ENCODE data around the gene MT1H. TPM values are rescaled to one million over a fixed set of nuclear protein-coding genes. Genes with fewer than 3 reads are reported as not detected.

Gene MT1H
- total and polyA plus RNA-seq, 4 donors = 4.4 to 1,775 (median 938) TPM

- Histone ChIP-seq H3K27ac (ENCODE audit: low read depth in 1 of 2, low read length in 2 of 2) (no peak overlapping the region), H3K27me3 (ENCODE audit: control insufficient read depth in 4 of 4, insufficient read depth in 4 of 4, low read length in 3 of 4) (no peaks in the 10 kb centered on the region), H3K9me3 (ENCODE audit: control insufficient read depth in 4 of 4, low read length in 3 of 4) (no peaks in the 10 kb centered on the region), H3K4me3 (ENCODE audit: low read depth in 1 of 3, low read length in 3 of 3) (no peak overlapping the region), H3K9ac (ENCODE audit: low read depth in 1 of 2, low read length in 2 of 2) (no peak overlapping the region), H3K4me1 (ENCODE audit: control insufficient read depth in 4 of 4, insufficient read depth in 4 of 4, low read length in 3 of 4) (no peaks in the 10 kb centered on the region), H3K36me3 (ENCODE audit: control insufficient read depth in 4 of 4, insufficient read depth in 3 of 4, low read depth in 1 of 4, low read length in 3 of 4) (no peaks in the 10 kb centered on the region)
- TF ChIP-seq ATF3 (IDR thresholded peaks at IDR 0.05) = no peak
- TF ChIP-seq FOXA2 (IDR thresholded peaks at IDR 0.05) = no peak
- TF ChIP-seq ZBTB33 (IDR thresholded peaks at IDR 0.05) = no peak
- TF ChIP-seq EGR1 (IDR thresholded peaks at IDR 0.05; ENCODE audit: low read depth in 2 of 2) = no peak
- no peak for TF ChIP-seq MAX (IDR thresholded peaks at IDR 0.05)
- 91% methylated on average over 2 of the region's 2 CpGs for WGBS
- DNase-seq (ENCODE audit: low spot score) = no peak
Measured at GRCh38 chr16:56711862-56712261, 42.2 kb downstream of the MT1H start.

GRCh38 chr16:56713794-56714193 is 44.2 kb downstream of the MT1H start:
- DNase-seq (ENCODE audit: low spot score) = no peak
- TF ChIP-seq JUND (IDR thresholded peaks at IDR 0.05) (no peak), TAF1 (conservative IDR thresholded peaks at IDR 0.05) (no peak), NR2F2 (IDR thresholded peaks at IDR 0.05) (no peak), FOXA2 (IDR thresholded peaks at IDR 0.05) (no peak)
- no peaks in the 10 kb centered on the region for H3K27me3 ChIP-seq (ENCODE audit: control insufficient read depth in 4 of 4, insufficient read depth in 4 of 4, low read length in 3 of 4)
- H3K4me3 ChIP-seq (ENCODE audit: low read depth in 1 of 3, low read length in 3 of 3) = no peak overlapping the region
- no peaks in the 10 kb centered on the region for H3K4me1 ChIP-seq (ENCODE audit: control insufficient read depth in 4 of 4, insufficient read depth in 4 of 4, low read length in 3 of 4)
- 95% methylated on average over 2 of the region's 2 CpGs for WGBS
- no peak overlapping the region for H3K27ac ChIP-seq (ENCODE audit: low read depth in 1 of 2, low read length in 2 of 2)
- H3K36me3 ChIP-seq (ENCODE audit: control insufficient read depth in 4 of 4, insufficient read depth in 3 of 4, low read depth in 1 of 4, low read length in 3 of 4) = no peaks in the 10 kb centered on the region
- H3K9ac ChIP-seq (ENCODE audit: low read depth in 1 of 2, low read length in 2 of 2) = no peak overlapping the region
- no peaks in the 10 kb centered on the region for H3K9me3 ChIP-seq (ENCODE audit: control insufficient read depth in 4 of 4, low read length in 3 of 4)

- Histone ChIP-seq H3K36me3 (ENCODE audit: control insufficient read depth in 4 of 4, insufficient read depth in 3 of 4, low read depth in 1 of 4, low read length in 3 of 4) (no peaks in the 10 kb centered on the region), H3K4me3 (ENCODE audit: low read depth in 1 of 3, low read length in 3 of 3) (no peak overlapping the region), H3K27me3 (ENCODE audit: control insufficient read depth in 4 of 4, insufficient read depth in 4 of 4, low read length in 3 of 4) (no peaks in the 10 kb centered on the region), H3K4me1 (ENCODE audit: control insufficient read depth in 4 of 4, insufficient read depth in 4 of 4, low read length in 3 of 4) (no peaks in the 10 kb centered on the region), H3K27ac (ENCODE audit: low read depth in 1 of 2, low read length in 2 of 2) (no peak overlapping the region), H3K9ac (ENCODE audit: low read depth in 1 of 2, low read length in 2 of 2) (no peak overlapping the region), H3K9me3 (ENCODE audit: control insufficient read depth in 4 of 4, low read length in 3 of 4) (no peaks in the 10 kb centered on the region)
- DNase-seq (ENCODE audit: low spot score) = no peak
- TF ChIP-seq HNF4G (IDR thresholded peaks at IDR 0.05) (no peak), TAF1 (conservative IDR thresholded peaks at IDR 0.05) (no peak), ZBTB33 (IDR thresholded peaks at IDR 0.05) (no peak), ATF3 (IDR thresholded peaks at IDR 0.05) (no peak), JUND (IDR thresholded peaks at IDR 0.05) (no peak), YY1 (IDR thresholded peaks at IDR 0.05) (no peak), FOXA2 (IDR thresholded peaks at IDR 0.05) (no peak), GABPA (IDR thresholded peaks at IDR 0.05 in 1 of 2, conservative IDR thresholded peaks at IDR 0.05 in 1 of 2) (no peak), MAX (IDR thresholded peaks at IDR 0.05) (no peak), RAD21 (IDR thresholded peaks at IDR 0.05) (no peak), EGR1 (IDR thresholded peaks at IDR 0.05; ENCODE audit: low read depth in 2 of 2) (no peak), REST (IDR thresholded peaks at IDR 0.05) (no peak), FOXA1 (IDR thresholded peaks at IDR 0.05) (no peak)
- 85% methylated on average over 4 of the region's 4 CpGs for WGBS
Measured at GRCh38 chr16:56715126-56715525, 45.5 kb downstream of the MT1H start.
